HG03108 (cell line): ENCODE results near the gene LRPAP1.
"Not testable (repeated sequence)": the region's sequence is repeated elsewhere in the genome, so short reads cannot be mapped to it uniquely, and the experiment has no call there.

Source experiments
- ATAC-seq: cut with Tn5 transposase; IDR thresholded peaks from one replicate; pipeline ENCODE4 v1.9.1; 2021; ENCODE audit warnings: moderate library complexity; ENCODE audit not compliant: unreplicated experiment

The LRPAP1 gene

GRCh38 chr4:3520276-3520675 lies 11.9 kb downstream of the LRPAP1 start:
- ATAC-seq: no peak

GRCh38 chr4:3519468-3520264 lies 12.6 kb downstream of the LRPAP1 start:
- no peak for ATAC-seq

- ATAC-seq: no peak
Observed at GRCh38 chr4:3518941-3519340, 13.3 kb downstream of the LRPAP1 start.

- no peak for ATAC-seq
Observed at GRCh38 chr4:3518511-3518880, 13.7 kb downstream of the LRPAP1 start.

- no peak for ATAC-seq
Observed at GRCh38 chr4:3517731-3518510, 14.3 kb downstream of the LRPAP1 start.

GRCh38 chr4:3516836-3517730 lies 15.1 kb downstream of the LRPAP1 start:
- ATAC-seq: no peak

- no peak for ATAC-seq
Observed at GRCh38 chr4:3516061-3516835, 16.0 kb downstream of the LRPAP1 start.

GRCh38 chr4:3515646-3516045 lies 16.6 kb downstream of the LRPAP1 start:
- ATAC-seq: no peak

- ATAC-seq: no peak
Observed at GRCh38 chr4:3514806-3515501, 17.3 kb downstream of the LRPAP1 start.

GRCh38 chr4:3514221-3514780 lies 17.9 kb downstream of the LRPAP1 start:
- no peak for ATAC-seq

- ATAC-seq: no peak
Observed at GRCh38 chr4:3513807-3514206, 18.4 kb downstream of the LRPAP1 start.

GRCh38 chr4:3512719-3513118 lies 19.5 kb downstream of the LRPAP1 start:
- no peak for ATAC-seq

- no peak for ATAC-seq
Observed at GRCh38 chr4:3512279-3512678, 19.9 kb downstream of the LRPAP1 start.

GRCh38 chr4:3511601-3512000 lies 20.6 kb downstream of the LRPAP1 start:
- ATAC-seq: not testable (repeated sequence)

GRCh38 chr4:3511187-3511586 lies 21.0 kb downstream of the LRPAP1 start:
- ATAC-seq: no peak

GRCh38 chr4:3510481-3510880 lies 21.7 kb downstream of the LRPAP1 start:
- no peak for ATAC-seq

- ATAC-seq: no peak
Observed at GRCh38 chr4:3508542-3508941, 23.7 kb downstream of the LRPAP1 start.

GRCh38 chr4:3505231-3505630 lies 27.0 kb downstream of the LRPAP1 start:
- ATAC-seq: no peak
